ENCODE results near the gene AGBL1.
A peak's percentile ranks its signal among the peaks of the same experiment; 100 is the strongest.
"Not testable (repeated sequence)": the region's sequence is repeated elsewhere in the genome, so short reads cannot be mapped to it uniquely, and the experiment has no call there.

The AGBL1 gene

GRCh38 chr15:86988033-86988432, 908.4 kb downstream of the AGBL1 start:
- TF ChIP-seq CTCF (IDR thresholded peaks at IDR 0.05; ENCODE audit: low read depth, low read length), result no peak
- H3K4me3 ChIP-seq (replicated peaks in 1 of 2; ENCODE audit: low read depth in 2 of 2, low read length in 2 of 2), result no peak overlapping the region
- DNase-seq (ENCODE audit: low read depth in 2 of 2), result no peak

- DNase-seq (ENCODE audit: low read depth in 2 of 2), result no peak
- no peak overlapping the region for H3K4me3 ChIP-seq (replicated peaks in 1 of 2; ENCODE audit: low read depth in 2 of 2, low read length in 2 of 2)
- no peak for TF ChIP-seq CTCF (IDR thresholded peaks at IDR 0.05; ENCODE audit: low read depth, low read length)
Measured at GRCh38 chr15:87021751-87022150, 942.1 kb downstream of the AGBL1 start.

GRCh38 chr15:87031540-87032230, 952.0 kb downstream of the AGBL1 start:
- no peak for TF ChIP-seq CTCF (IDR thresholded peaks at IDR 0.05; ENCODE audit: low read depth, low read length)
- peak in 1 of 2 donors; percentile 14 for DNase-seq (ENCODE audit: low read depth in 2 of 2)
- H3K4me3 ChIP-seq (replicated peaks in 1 of 2; ENCODE audit: low read depth in 2 of 2, low read length in 2 of 2), result no peak overlapping the region

GRCh38 chr15:87032295-87032694, 952.6 kb downstream of the AGBL1 start:
- DNase-seq (ENCODE audit: low read depth in 2 of 2), result no peak
- H3K4me3 ChIP-seq (replicated peaks in 1 of 2; ENCODE audit: low read depth in 2 of 2, low read length in 2 of 2), result no peak overlapping the region
- no peak for TF ChIP-seq CTCF (IDR thresholded peaks at IDR 0.05; ENCODE audit: low read depth, low read length)

GRCh38 chr15:87033056-87033455, 953.4 kb downstream of the AGBL1 start:
- TF ChIP-seq CTCF (IDR thresholded peaks at IDR 0.05; ENCODE audit: low read depth, low read length), result peak; percentile 27
- no peak overlapping the region for H3K4me3 ChIP-seq (replicated peaks in 1 of 2; ENCODE audit: low read depth in 2 of 2, low read length in 2 of 2)
- peak; percentile 5 to 56 for DNase-seq (ENCODE audit: low read depth in 2 of 2)

GRCh38 chr15:87034886-87035285, 955.2 kb downstream of the AGBL1 start:
- no peak for DNase-seq (ENCODE audit: low read depth in 2 of 2)
- no peak overlapping the region for H3K4me3 ChIP-seq (replicated peaks in 1 of 2; ENCODE audit: low read depth in 2 of 2, low read length in 2 of 2)
- TF ChIP-seq CTCF (IDR thresholded peaks at IDR 0.05; ENCODE audit: low read depth, low read length), result no peak

GRCh38 chr15:87038404-87038803, 958.7 kb downstream of the AGBL1 start:
- H3K4me3 ChIP-seq (replicated peaks in 1 of 2; ENCODE audit: low read depth in 2 of 2, low read length in 2 of 2), result no peak overlapping the region
- no peak for TF ChIP-seq CTCF (IDR thresholded peaks at IDR 0.05; ENCODE audit: low read depth, low read length)
- peak in 1 of 2 donors; percentile 5 for DNase-seq (ENCODE audit: low read depth in 2 of 2)

- peak in 1 of 2 donors; percentile 36 for DNase-seq (ENCODE audit: low read depth in 2 of 2)
- H3K4me3 ChIP-seq (replicated peaks in 1 of 2; ENCODE audit: low read depth in 2 of 2, low read length in 2 of 2), result not testable (repeated sequence)
Measured at GRCh38 chr15:87042619-87043018, 962.9 kb downstream of the AGBL1 start.
